Measurements from ENCODE around the gene IGFL4. TPM values are rescaled to one million over a fixed set of nuclear protein-coding genes. Genes with fewer than 3 reads are reported as not detected.
A peak's percentile ranks its signal among the peaks of the same experiment; 100 is the strongest.

IGFL4 gene
- total and polyA plus RNA-seq, 2 of the 8 experiments (the other 6 are each of a cell fraction or from before 2014, with no cell fraction given): 0.05 to 0.11 TPM

GRCh38 chr19:46014941-46015686 lies 25.7 kb downstream of the IGFL4 start:
- Histone ChIP-seq H2BK120ac (replicated peaks; ENCODE audit: low read depth, low read length) (no peak overlapping the region), H3K18ac (ENCODE audit: extremely low read depth, low read length) (no peak overlapping the region; the same call in 1 of the 2 replicates), H3K9me3 (ENCODE audit: insufficient read depth in 2 of 2, low read depth in 1 of 2, low read length in 1 of 2) (no peaks in the 10 kb centered on the region), H3K4me2 (ENCODE audit: insufficient read depth in 1 of 2, low read depth in 2 of 2, low read length in 2 of 2) (peak overlapping the region; percentile 85 to 99), H4K8ac (ENCODE audit: extremely low read depth, insufficient read depth, low read length) (peak overlapping the region; percentile 48; the same call in 1 of the 2 replicates), H3K4ac (replicated peaks; ENCODE audit: insufficient read length, low read depth, low read length) (no peak overlapping the region), H2BK15ac (ENCODE audit: low read length) (no peak overlapping the region), H3K27me3 (replicated peaks in 1 of 4; ENCODE audit: control insufficient read depth in 3 of 4, extremely low read depth in 1 of 4, insufficient read depth in 3 of 4, low read length in 3 of 4) (peaks cover 5 to 20% (median 19%) of the 10 kb centered on the region in 4 experiments), H4K20me1 (replicated peaks in 1 of 2; ENCODE audit: control insufficient read depth in 1 of 2, insufficient read depth in 2 of 2, low read length in 2 of 2) (peaks cover 5 to 13% of the 10 kb centered on the region in 2 experiments), H3K9ac (replicated peaks in 1 of 4; ENCODE audit: extremely low read depth in 1 of 4, low read depth in 3 of 4, low read length in 3 of 4) (peak overlapping the region; percentile 25 to 67 (median 40)), H2BK20ac (ENCODE audit: low read length) (no peak overlapping the region), H4K5ac (ENCODE audit: insufficient read length, low read depth, low read length) (no peak overlapping the region), H3K56ac (replicated peaks; ENCODE audit: insufficient read length, low read depth, low read length) (no peak overlapping the region), H3K4me1 (replicated peaks in 1 of 4; ENCODE audit: control insufficient read depth in 3 of 4, insufficient read depth in 4 of 4, low read length in 3 of 4) (peaks cover 0 to 10% (median 8%) of the 10 kb centered on the region in 4 experiments; a peak in 6 of 7 replicates), H2BK12ac (ENCODE audit: low read depth, low read length) (no peak overlapping the region), H2AFZ (ENCODE audit: low read length) (no peak overlapping the region; the same call in 1 of the 2 replicates), H3K27ac (ENCODE audit: low read depth, low read length) (no peak overlapping the region), H3K79me2 (ENCODE audit: control insufficient read depth in 1 of 2, insufficient read depth in 2 of 2, low read length in 2 of 2) (no peaks in the 10 kb centered on the region), H2BK5ac (ENCODE audit: low read depth, low read length) (no peak overlapping the region), H3K79me1 (ENCODE audit: low read depth, low read length) (no peaks in the 10 kb centered on the region), H4K91ac (replicated peaks; ENCODE audit: insufficient read length, low read length) (no peak overlapping the region), H3K36me3 (ENCODE audit: control insufficient read depth in 2 of 4, insufficient read depth in 4 of 4, low read length in 3 of 4) (peaks cover 0 to 3% (median 0%) of the 10 kb centered on the region in 4 experiments; a peak in 3 of 8 replicates), H3K4me3 (ENCODE audit: extremely low read depth in 1 of 4, insufficient read depth in 2 of 4, low read depth in 3 of 4, low read length in 4 of 4) (peak overlapping the region; percentile 41 to 55 (median 50)), H3K23me2 (ENCODE audit: low read depth, low read length) (peaks cover 19% of the 10 kb centered on the region; the same call in 1 of the 2 replicates), H2AK5ac (ENCODE audit: low read depth, low read length) (no peak overlapping the region), H3K14ac (ENCODE audit: insufficient read length) (no peak overlapping the region), H3K23ac (ENCODE audit: insufficient read length) (no peak overlapping the region)
- ChIA-PET CTCF (ENCODE audit: partially characterized antibody) (interaction anchor here (0.5 to 3.3 kb wide), 3 partner anchors 13 to 62 kb away, joined by 3 to 13 read pairs (median 6); no protein-coding TSS in a partner anchor), POLR2A (ENCODE audit: partially characterized antibody) (interaction anchor here (0.8 to 1.5 kb wide), 5 partner anchors 10 to 112 kb away, joined by 3 to 4 read pairs (median 3); partner anchors contain the start of gene CCDC61)
- FAIRE-seq: no peak
- DNase-seq (ENCODE audit: low read depth in 1 of 2, low spot score in 2 of 2): peak; percentile 70 to 93
- WGBS, 2 experiments (ENCODE audit: extremely low coverage in 1 of 2, insufficient coverage in 1 of 2, insufficient read length in 1 of 2, insufficient replicate concordance in 2 of 2, low coverage in 1 of 2, low lambda C conversion rate in 2 of 2, missing lambda C conversion rate in 1 of 2): 4% methylated on average over 44 of the region's 74 CpGs; no CpG with 5 or more reads in 1 of the 2 experiments
- TF ChIP-seq TAF1 (IDR thresholded peaks at IDR 0.05; ENCODE audit: low read depth, low read length): peak; percentile 60; the same call in 1 of the 2 replicates
- no peak for TF ChIP-seq EGR1 (IDR thresholded peaks at IDR 0.05; ENCODE audit: borderline replicate concordance, low read depth, low read length)
- TF ChIP-seq POLR2A (IDR thresholded peaks at IDR 0.05; ENCODE audit: control extremely low read depth in 1 of 2, low read depth in 2 of 2, low read length in 2 of 2): peak in 1 of 2 experiments; percentile 53; a peak in 1 of 3 replicates
- TF ChIP-seq KDM5A (IDR thresholded peaks at IDR 0.05; ENCODE audit: low read length): no peak
- no peak for TF ChIP-seq KDM1A (IDR thresholded peaks at IDR 0.05; ENCODE audit: borderline replicate concordance, low read length)
- TF ChIP-seq YY1 (IDR thresholded peaks at IDR 0.05; ENCODE audit: low read depth, low read length): no peak
- TF ChIP-seq ATF2 (IDR thresholded peaks at IDR 0.05; ENCODE audit: low read length): no peak
- TF ChIP-seq PHF8 (conservative IDR thresholded peaks at IDR 0.05; ENCODE audit: low read depth, low read length): 0 out of 2 replicates have a peak, but pooled peaks have one; percentile 34
- no peak for TF ChIP-seq BCL11A (IDR thresholded peaks at IDR 0.05; ENCODE audit: low read depth in 2 of 2, low read length in 2 of 2)
- peak; percentile 5 for TF ChIP-seq RNF2 (IDR thresholded peaks at IDR 0.05; ENCODE audit: borderline replicate concordance, low read depth, low read length, missing control alignments, poor library complexity, severe bottlenecking)
